Panc1 (cell line): ENCODE results near the gene RGS14. TPM values are rescaled to one million over a fixed set of nuclear protein-coding genes. Genes with fewer than 3 reads are reported as not detected.
A peak's percentile ranks its signal among the peaks of the same experiment; 100 is the strongest.

Experiments
- ATAC-seq: fragments of 200-7000 bp; cut with Tn5 transposase; 2 replicates; pipeline ENCODE4 v1.9.1; 2020; ENCODE audit warnings: mild to moderate bottlenecking, moderate library complexity
- BruUV-seq: library from RNA; stranded (reverse); fragments of 400-500 nt; replicated peaks from 2 replicates; lab custom pipeline; 2021; lab: Mats Ljungman, UMichigan
- CTCF ChIA-PET: fragments of 300-600 bp; sonication (Branson Sonifier 250); formaldehyde crosslinking; loops from one replicate; lab custom pipeline; 2022; ENCODE audit warnings: antibody characterized with exemption; lab: Charles Lee
- POLR2A ChIA-PET: fragments of 300-600 bp; sonication (Branson Sonifier 250); formaldehyde crosslinking; loops from one replicate; lab custom pipeline; 2022; ENCODE audit warnings: antibody characterized with exemption; lab: Charles Lee
- DNase-seq: peaks from one replicate; pipeline ENCODE4 v3.0.0-alpha.2; 2010; ENCODE audit warnings: low read depth, low spot score
- H3K27ac ChIP-seq: 2 replicates; pipeline ENCODE4 v1.5.1; 2011; ENCODE audit warnings: mild to moderate bottlenecking, low read length, inconsistent platforms
- H3K27me3 ChIP-seq: fragments of 200-500 bp; sonication (Bioruptor generic); 2 replicates; pipeline ENCODE4 v1.6.0; 2014; ENCODE audit warnings: low read length, inconsistent platforms; ENCODE audit not compliant: control insufficient read depth, insufficient read depth
- H3K36me3 ChIP-seq: fragments of 200-500 bp; sonication (Bioruptor generic); 2 replicates; pipeline ENCODE4 v1.5.1; 2014; ENCODE audit warnings: inconsistent platforms, mild to moderate bottlenecking, low read length, moderate library complexity; ENCODE audit not compliant: control insufficient read depth, insufficient read depth
- H3K4me1 ChIP-seq: 2 replicates; pipeline ENCODE4 v1.5.1; 2011; ENCODE audit warnings: inconsistent platforms, mild to moderate bottlenecking, low read length, moderate library complexity; ENCODE audit not compliant: control insufficient read depth, insufficient read depth
- H3K4me3 ChIP-seq, 2 experiments: 2 replicates each; pipeline ENCODE4 v1.5.1; 2011 to 2012; ENCODE audit warnings: low read depth in 2 of 2, low read length in 2 of 2, mild to moderate bottlenecking in 2 of 2, inconsistent platforms in 1 of 2, moderate library complexity in 1 of 2
- H3K9me3 ChIP-seq: fragments of 200-500 bp; sonication (Bioruptor generic); 2 replicates; pipeline ENCODE4 v1.5.1; 2014; ENCODE audit warnings: low read depth, mild to moderate bottlenecking, inconsistent platforms, low read length, moderate library complexity; ENCODE audit not compliant: control insufficient read depth, insufficient read depth
- CTCF ChIP-seq: fragments of 450-650 bp; IDR thresholded peaks from 2 replicates; pipeline ENCODE4 v1.5.1; 2017; ENCODE audit warnings: mild to moderate bottlenecking
- POLR2AphosphoS5 ChIP-seq: IDR thresholded peaks from 2 replicates; pipeline ENCODE4 v1.6.1; 2012; ENCODE audit warnings: mild to moderate bottlenecking, low read depth, low read length, moderate library complexity
- REST ChIP-seq, 2 experiments: IDR thresholded peaks; 2 replicates each; pipeline ENCODE4 v1.6.1; 2011 to 2012; ENCODE audit warnings: low read depth in 2 of 2, control low read depth in 1 of 2, low read length in 1 of 2, mild to moderate bottlenecking in 1 of 2, moderate library complexity in 1 of 2; ENCODE audit not compliant: insufficient read depth in 1 of 2
- SIN3A ChIP-seq: IDR thresholded peaks from 2 replicates; pipeline ENCODE4 v1.6.1; 2012; ENCODE audit warnings: low read depth, mild to moderate bottlenecking, low read length, moderate library complexity, borderline replicate concordance; ENCODE audit not compliant: insufficient read depth
- TCF7L2 ChIP-seq: IDR thresholded peaks from 2 replicates; pipeline ENCODE4 v1.6.1; 2011; ENCODE audit warnings: mild to moderate bottlenecking, low read depth, low read length, inconsistent platforms
- in situ Hi-C: cut with HindIII; loops from 2 replicates; pipeline ENCODE4 v1.10.0; 2016; ENCODE audit warnings: low sequenced_read_pairs, low pct_unique_long_range_greater_than_20kb
- intact Hi-C: fragments of 100-400 bp; cut with micrococcal nuclease; formaldehyde crosslinking; loops from one replicate; pipeline ENCODE4 v1.10.0; 2022; ENCODE audit not compliant: unreplicated experiment
- total RNA-seq: library from RNA; stranded (reverse); gene quantifications from one replicate; pipeline ENCODE4 v1.2.1, GENCODE V29; 2021; ENCODE audit not compliant: unreplicated experiment

Gene RGS14
- total RNA-seq, 1 experiment from 2014 or later = 13.5 TPM

GRCh38 chr5:177358370-177358819 lies 671 bp downstream of the RGS14 start:
- no peak for ATAC-seq
- intact Hi-C loops (no loop called here), in situ Hi-C loops (no loop called here)
- CTCF ChIA-PET = interaction anchor here (0.6 kb wide), 1 partner anchor 32 kb away, joined by 3 read pairs; no protein-coding TSS in a partner anchor
- Histone ChIP-seq H3K36me3 (no peaks in the 10 kb centered on the region), H3K4me1 (peaks cover 4% of the 10 kb centered on the region; the same call in 1 of the 2 replicates), H3K4me3 (peak overlapping the region in 1 of 2 experiments; percentile 36; a peak in 1 of 4 replicates), H3K27me3 (no peaks in the 10 kb centered on the region), H3K27ac (no peak overlapping the region), H3K9me3 (no peaks in the 10 kb centered on the region)
- no TSS peak for BruUV-seq
- DNase-seq = no peak
- TF ChIP-seq CTCF = no peak
- TF ChIP-seq POLR2AphosphoS5 = no peak
- TF ChIP-seq TCF7L2 = no peak
- no peak for TF ChIP-seq REST (IDR thresholded peaks at IDR 0.05; ENCODE audit: insufficient read depth in 1 of 2, low read depth in 2 of 2, low read length in 1 of 2)
- no peak for TF ChIP-seq SIN3A
- POLR2A ChIA-PET = no interaction called here

- Histone ChIP-seq H3K9me3 (no peaks in the 10 kb centered on the region), H3K36me3 (no peaks in the 10 kb centered on the region), H3K4me3 (no peak overlapping the region), H3K4me1 (peaks cover 12% of the 10 kb centered on the region), H3K27me3 (no peaks in the 10 kb centered on the region), H3K27ac (no peak overlapping the region)
- in situ Hi-C loops = no loop called here
- ChIA-PET CTCF (no interaction called here), POLR2A (no interaction called here)
- intact Hi-C loops = no loop called here
- BruUV-seq = no TSS peak
- TF ChIP-seq POLR2AphosphoS5 = no peak
- TF ChIP-seq TCF7L2 = no peak
- no peak for TF ChIP-seq REST (IDR thresholded peaks at IDR 0.05; ENCODE audit: insufficient read depth in 1 of 2, low read depth in 2 of 2, low read length in 1 of 2)
- no peak for TF ChIP-seq CTCF
- TF ChIP-seq SIN3A = no peak
- ATAC-seq (no peak), DNase-seq (no peak)
Measured at GRCh38 chr5:177359451-177359851, 1.7 kb downstream of the RGS14 start.
